Esophagus muscularis mucosa (tissue), 4 donors: ENCODE measurements around the gene GPR61. TPM values are rescaled to one million over a fixed set of nuclear protein-coding genes. Genes with fewer than 3 reads are reported as not detected.

Experiments
- DNase-seq: peaks from one replicate; pipeline ENCODE4 v3.0.0-alpha.2; 2017; ENCODE audit errors: extremely low spot score
- H3K27ac ChIP-seq, 4 donors: fragments of 200-600 bp; sonication (generic); replicated peaks in 1 of 4; 1 replicate in 3 of 4; 2 replicates in 1 of 4; pipeline ENCODE4 v1.5.1; 2016 to 2019; ENCODE audit warnings: mild to moderate bottlenecking in 1 of 4
- H3K27me3 ChIP-seq, 4 donors: fragments of 200-600 bp; sonication (generic); one replicate each; pipeline versions ENCODE4 v1.5.1 to v1.6.0; 2016 to 2019
- H3K36me3 ChIP-seq, 4 donors: fragments of 200-600 bp; sonication (generic); one replicate each; pipeline ENCODE4 v1.5.1; 2016 to 2019
- H3K4me1 ChIP-seq, 4 donors: fragments of 200-600 bp; sonication (generic); one replicate each; pipeline ENCODE4 v1.5.1; 2016 to 2019
- H3K4me3 ChIP-seq, 4 donors: fragments of 200-600 bp; sonication (generic); 1 replicate in 2 of 4; 2 replicates in 2 of 4; pipeline ENCODE4 v1.5.1; 2016 to 2019; ENCODE audit warnings: mild to moderate bottlenecking in 4 of 4, moderate library complexity in 1 of 4
- H3K9me3 ChIP-seq, 4 donors: fragments of 200-600 bp; sonication (generic); 1 replicate in 3 of 4; 2 replicates in 1 of 4; pipeline ENCODE4 v1.5.1; 2016 to 2019
- EP300 ChIP-seq: sonication (generic); formaldehyde crosslinking; IDR thresholded peaks from one replicate; pipeline ENCODE4 v1.6.1; 2017; ENCODE audit warnings: antibody characterized with exemption
- POLR2A ChIP-seq: fragments of 450-650 bp; IDR thresholded peaks from one replicate; pipeline ENCODE4 v1.6.1; 2017; ENCODE audit warnings: antibody characterized with exemption, moderate library complexity, mild to moderate bottlenecking, low read depth
- POLR2AphosphoS5 ChIP-seq, 2 donors: sonication (generic); formaldehyde crosslinking; IDR thresholded peaks; one replicate each; pipeline ENCODE4 v1.6.1; 2017; ENCODE audit warnings: antibody characterized with exemption in 2 of 2
- WGBS: methylation state at CpG from one replicate; pipeline ENCODE4 v1.1.5; 2018; 5-methylcytosine and 5-hydroxymethylcytosine counted together
- intact Hi-C: fragments of 100-400 bp; cut with DNase I; formaldehyde crosslinking; loops from one replicate; pipeline ENCODE4 v1.15.1; 2023
- total RNA-seq, 4 donors: library from RNA; depleted of rRNA; stranded (reverse); fragments of >200 nt; gene quantifications; one replicate each; pipeline versions ENCODE4 v1.1.0 to v1.2.1, GENCODE V29; 2016
- TF ChIP-seq, protein P1 (sequence below), 3 experiments: fragments of 200-600 bp in 2 of 3; fragments of 450-650 bp in 1 of 3; sonication (generic) in 2 of 3; IDR thresholded peaks; one replicate each; pipeline ENCODE4 v1.5.1; 2017 to 2019; ENCODE audit warnings: antibody characterized with exemption in 3 of 3, mild to moderate bottlenecking in 2 of 3, moderate library complexity in 1 of 3

Gene GPR61
- total RNA-seq, 4 donors from 2014 or later = not detected

GRCh38 chr1:109514846-109515245, 24.8 kb upstream of the GPR61 start:
- Histone ChIP-seq H3K9me3 (no peaks in the 10 kb centered on the region), H3K27ac (no peak overlapping the region), H3K36me3 (no peaks in the 10 kb centered on the region), H3K4me3 (no peak overlapping the region), H3K4me1 (peaks cover 7 to 9% (median 8%) of the 10 kb centered on the region in 4 donors), H3K27me3 (no peaks in the 10 kb centered on the region)
- no peak for DNase-seq
- TF ChIP-seq EP300 = no peak
- TF ChIP-seq POLR2AphosphoS5 (IDR thresholded peaks at IDR 0.05) = no peak
- TF ChIP-seq POLR2A = no peak
- TF ChIP-seq, protein P1, sequence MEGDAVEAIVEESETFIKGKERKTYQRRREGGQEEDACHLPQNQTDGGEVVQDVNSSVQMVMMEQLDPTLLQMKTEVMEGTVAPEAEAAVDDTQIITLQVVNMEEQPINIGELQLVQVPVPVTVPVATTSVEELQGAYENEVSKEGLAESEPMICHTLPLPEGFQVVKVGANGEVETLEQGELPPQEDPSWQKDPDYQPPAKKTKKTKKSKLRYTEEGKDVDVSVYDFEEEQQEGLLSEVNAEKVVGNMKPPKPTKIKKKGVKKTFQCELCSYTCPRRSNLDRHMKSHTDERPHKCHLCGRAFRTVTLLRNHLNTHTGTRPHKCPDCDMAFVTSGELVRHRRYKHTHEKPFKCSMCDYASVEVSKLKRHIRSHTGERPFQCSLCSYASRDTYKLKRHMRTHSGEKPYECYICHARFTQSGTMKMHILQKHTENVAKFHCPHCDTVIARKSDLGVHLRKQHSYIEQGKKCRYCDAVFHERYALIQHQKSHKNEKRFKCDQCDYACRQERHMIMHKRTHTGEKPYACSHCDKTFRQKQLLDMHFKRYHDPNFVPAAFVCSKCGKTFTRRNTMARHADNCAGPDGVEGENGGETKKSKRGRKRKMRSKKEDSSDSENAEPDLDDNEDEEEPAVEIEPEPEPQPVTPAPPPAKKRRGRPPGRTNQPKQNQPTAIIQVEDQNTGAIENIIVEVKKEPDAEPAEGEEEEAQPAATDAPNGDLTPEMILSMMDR (IDR thresholded peaks at IDR 0.05) = no peak
- intact Hi-C loops = no loop called here
- WGBS = 81% methylated on average over 3 of the region's 3 CpGs

GRCh38 chr1:109516872-109517271, 22.8 kb upstream of the GPR61 start:
- Histone ChIP-seq H3K9me3 (no peaks in the 10 kb centered on the region), H3K27me3 (peaks cover 0 to 9% (median 0%) of the 10 kb centered on the region in 4 donors), H3K27ac (no peak overlapping the region), H3K36me3 (no peaks in the 10 kb centered on the region), H3K4me1 (no peaks in the 10 kb centered on the region), H3K4me3 (no peak overlapping the region)
- no peak for DNase-seq
- 86% methylated on average over 5 of the region's 5 CpGs for WGBS
- no peak for TF ChIP-seq POLR2AphosphoS5 (IDR thresholded peaks at IDR 0.05)
- TF ChIP-seq EP300 = no peak
- TF ChIP-seq POLR2A = no peak
- TF ChIP-seq, protein P1 (IDR thresholded peaks at IDR 0.05) = no peak
- intact Hi-C loops = no loop called here

GRCh38 chr1:109517337-109517736, 22.3 kb upstream of the GPR61 start:
- H3K4me1 ChIP-seq = no peaks in the 10 kb centered on the region
- no peaks in the 10 kb centered on the region for H3K36me3 ChIP-seq
- TF ChIP-seq POLR2AphosphoS5 (IDR thresholded peaks at IDR 0.05) = no peak
- no peak for TF ChIP-seq EP300
- TF ChIP-seq, protein P1 (IDR thresholded peaks at IDR 0.05) = no peak
- TF ChIP-seq POLR2A = no peak
- H3K27ac ChIP-seq = no peak overlapping the region
- DNase-seq = no peak
- H3K4me3 ChIP-seq = no peak overlapping the region
- 85% methylated on average over 5 of the region's 5 CpGs for WGBS
- peaks cover 0 to 9% (median 0%) of the 10 kb centered on the region in 4 donors for H3K27me3 ChIP-seq
- intact Hi-C loops = no loop called here
- no peaks in the 10 kb centered on the region for H3K9me3 ChIP-seq

- H3K9me3 ChIP-seq = no peaks in the 10 kb centered on the region
- H3K36me3 ChIP-seq = no peaks in the 10 kb centered on the region
- H3K4me1 ChIP-seq = no peaks in the 10 kb centered on the region
- no peak overlapping the region for H3K4me3 ChIP-seq
- intact Hi-C loops = no loop called here
- WGBS = 77% methylated on average over 14 of the region's 14 CpGs
- H3K27ac ChIP-seq = no peak overlapping the region
- TF ChIP-seq POLR2AphosphoS5 (IDR thresholded peaks at IDR 0.05) (no peak), EP300 (no peak), POLR2A (no peak)
- TF ChIP-seq, protein P1 (IDR thresholded peaks at IDR 0.05) = no peak
- no peak for DNase-seq
- peaks cover 0 to 9% (median 0%) of the 10 kb centered on the region in 4 donors for H3K27me3 ChIP-seq
Measured at GRCh38 chr1:109521002-109521951, 18.4 kb upstream of the GPR61 start.
